HepG2 (cell line): Measurements from ENCODE around the gene DOCK2. TPM values are rescaled to one million over a fixed set of nuclear protein-coding genes. Genes with fewer than 3 reads are reported as not detected.

Source experiments
- ATAC-seq: fragments of 200-7000 bp; cut with Tn5 transposase; 3 replicates; pipeline ENCODE4 v1.9.1; 2020; ENCODE audit warnings: mild to moderate bottlenecking, moderate library complexity
- BruUV-seq: library from RNA; stranded (reverse); fragments of 400-500 nt; replicated peaks from 2 replicates; lab custom pipeline; 2021; lab: Mats Ljungman, UMichigan
- CTCF ChIA-PET: fragments of 300-600 bp; formaldehyde crosslinking; extraction: SDS; loops from one replicate; lab custom pipeline; 2021; ENCODE audit warnings: low total read pairs, inconsistent platforms, low intra/inter-chr PET ratio; lab: Yijun Ruan, JAX
- POLR2A ChIA-PET: fragments of 350-600 bp; sonication (Branson Sonifier 250); formaldehyde crosslinking; loops from one replicate; lab custom pipeline; 2020; ENCODE audit warnings: antibody characterized with exemption, inconsistent platforms; lab: Yijun Ruan, JAX
- DNase-seq: peaks from one replicate; pipeline ENCODE4 v3.0.0-alpha.2; 2015; ENCODE audit warnings: low spot score
- FAIRE-seq: peaks from 3 replicates; lab custom pipeline; 2011; peaks lifted over from hg19 to GRCh38; lab: Jason Lieb, UNC
- H2AFZ ChIP-seq: one replicate; pipeline ENCODE4 v1.6.1; 2011; ENCODE audit warnings: low read length, inconsistent platforms
- H3K27ac ChIP-seq: fragments of 300-600 bp; 3 replicates; pipeline ENCODE4 v1.8.0; 2011; ENCODE audit warnings: mixed run types, mild to moderate bottlenecking, mixed read lengths, low read length, inconsistent platforms; ENCODE audit not compliant: insufficient read depth; ENCODE audit errors: extremely low read length
- H3K27me3 ChIP-seq, 2 experiments: fragments of 200-600 bp in 1 of 2; 2 replicates in 1 of 2; 3 replicates in 1 of 2; pipeline versions ENCODE4 v1.6.0 to v1.8.0; 2011; ENCODE audit warnings: low read length in 2 of 2, mild to moderate bottlenecking in 2 of 2, moderate library complexity in 2 of 2, inconsistent platforms in 1 of 2; ENCODE audit not compliant: insufficient read depth in 2 of 2, control insufficient read depth in 1 of 2
- H3K36me3 ChIP-seq, 2 experiments: fragments of 200-600 bp in 1 of 2; replicated peaks in 1 of 2; 2 replicates in 1 of 2; 3 replicates in 1 of 2; pipeline versions ENCODE4 v1.5.1 to v1.8.0; 2011; ENCODE audit warnings: low read length in 2 of 2, inconsistent platforms in 1 of 2; ENCODE audit not compliant: insufficient read depth in 2 of 2, control insufficient read depth in 1 of 2
- H3K4me1 ChIP-seq: 2 replicates; pipeline ENCODE4 v1.5.1; 2012; ENCODE audit warnings: low read length, inconsistent platforms; ENCODE audit not compliant: insufficient read depth
- H3K4me2 ChIP-seq: 2 replicates; pipeline ENCODE4 v1.6.0; 2011; ENCODE audit warnings: low read depth, low read length, inconsistent platforms
- H3K4me3 ChIP-seq, 3 experiments: fragments of 200-600 bp in 1 of 3; sonication (generic), shearing (Covaris generic) in 1 of 3; replicated peaks in 1 of 3; 2 replicates each; pipeline ENCODE4 v1.5.1; 2011 to 2016; ENCODE audit warnings: low read length in 3 of 3, inconsistent platforms in 2 of 3, low read depth in 2 of 3, mild to moderate bottlenecking in 2 of 3, control low read depth in 1 of 3, mixed read lengths in 1 of 3; ENCODE audit not compliant: insufficient read depth in 1 of 3
- H3K79me2 ChIP-seq: one replicate; pipeline ENCODE4 v1.6.1; 2011; ENCODE audit warnings: low read length, inconsistent platforms; ENCODE audit not compliant: insufficient read depth
- H3K9ac ChIP-seq: 2 replicates; pipeline ENCODE4 v1.6.0; 2011; ENCODE audit warnings: mild to moderate bottlenecking, low read depth, low read length, inconsistent platforms; ENCODE audit not compliant: insufficient read depth
- H3K9me3 ChIP-seq: 2 replicates; pipeline ENCODE4 v1.5.1; 2012; ENCODE audit warnings: mild to moderate bottlenecking, low read length
- H4K20me1 ChIP-seq: 2 replicates; pipeline ENCODE4 v1.6.0; 2011; ENCODE audit warnings: inconsistent platforms, mild to moderate bottlenecking, low read length, moderate library complexity; ENCODE audit not compliant: insufficient read depth
- ATF1 ChIP-seq: IDR thresholded peaks from 2 replicates; pipeline ENCODE4 v1.6.1; 2016; ENCODE audit warnings: mild to moderate bottlenecking, control low read depth
- DPF2 ChIP-seq: sonication (generic); formaldehyde crosslinking; IDR thresholded peaks from 2 replicates; pipeline ENCODE4 v1.4.0; 2020; ENCODE audit warnings: mild to moderate bottlenecking, low read depth, missing genetic modification reagents, borderline replicate concordance
- ESRRA ChIP-seq: sonication (generic); formaldehyde crosslinking; IDR thresholded peaks from 2 replicates; pipeline ENCODE4 v1.5.1; 2020; ENCODE audit warnings: mild to moderate bottlenecking, low read depth, missing genetic modification reagents
- GATAD2A ChIP-seq: IDR thresholded peaks from 2 replicates; pipeline ENCODE4 v1.6.1; 2016
- JUN ChIP-seq: sonication (generic); formaldehyde crosslinking; IDR thresholded peaks from 2 replicates; pipeline ENCODE4 v1.4.0; 2020; ENCODE audit warnings: mild to moderate bottlenecking, missing genetic modification reagents
- MTA1 ChIP-seq: sonication (generic); formaldehyde crosslinking; IDR thresholded peaks from 2 replicates; pipeline ENCODE4 v1.4.0; 2020; ENCODE audit warnings: missing genetic modification reagents, mild to moderate bottlenecking, borderline replicate concordance
- POLR2A ChIP-seq, 2 experiments: IDR thresholded peaks; 2 replicates each; pipeline ENCODE4 v1.6.1; 2011; ENCODE audit warnings: low read depth in 2 of 2, low read length in 2 of 2, mild to moderate bottlenecking in 1 of 2, moderate library complexity in 1 of 2; ENCODE audit not compliant: insufficient read depth in 1 of 2
- POLR2AphosphoS5 ChIP-seq: IDR thresholded peaks from 2 replicates; pipeline ENCODE4 v1.6.1; 2012; ENCODE audit warnings: low read depth, low read length
- STAG1 ChIP-seq: sonication (generic); formaldehyde crosslinking; IDR thresholded peaks from 2 replicates; pipeline ENCODE4 v1.4.0; 2020; ENCODE audit warnings: missing genetic modification reagents
- ZNF143 ChIP-seq: sonication (generic); formaldehyde crosslinking; IDR thresholded peaks from 2 replicates; pipeline ENCODE4 v1.4.0; 2020; ENCODE audit warnings: missing genetic modification reagents
- ZNF225 ChIP-seq: sonication (generic); formaldehyde crosslinking; IDR thresholded peaks from 2 replicates; pipeline ENCODE4 v1.4.0; 2020; ENCODE audit warnings: mild to moderate bottlenecking, missing genetic modification reagents
- ZNF570 ChIP-seq: sonication (generic); formaldehyde crosslinking; IDR thresholded peaks from 2 replicates; pipeline ENCODE4 v1.4.0; 2020; ENCODE audit warnings: mild to moderate bottlenecking, missing genetic modification reagents, borderline replicate concordance
- ZNF737 ChIP-seq: sonication (generic); formaldehyde crosslinking; IDR thresholded peaks from 2 replicates; pipeline ENCODE4 v1.5.0; 2020; ENCODE audit warnings: missing genetic modification reagents, mild to moderate bottlenecking, borderline replicate concordance
- ZNF780A ChIP-seq: sonication (generic); formaldehyde crosslinking; IDR thresholded peaks from 2 replicates; pipeline ENCODE4 v1.8.0; 2022; ENCODE audit warnings: mild to moderate bottlenecking, missing genetic modification reagents, moderate library complexity
- ZNF850 ChIP-seq: sonication (generic); formaldehyde crosslinking; conservative IDR thresholded peaks from 2 replicates; pipeline ENCODE4 v1.9.0; 2021; ENCODE audit warnings: mild to moderate bottlenecking, missing genetic modification reagents
- WGBS: methylation state at CpG from one replicate; pipeline ENCODE4 v1.1.6; 2017; ENCODE audit warnings: low lambda C conversion rate; 5-methylcytosine and 5-hydroxymethylcytosine counted together
- in situ Hi-C: cut with HindIII; loops from 2 replicates; pipeline ENCODE4 v1.10.0; 2017; ENCODE audit warnings: low pct_unique_long_range_greater_than_20kb; ENCODE audit not compliant: extremely low pct_ligation_motif_present
- intact Hi-C: fragments of 100-400 bp; cut with micrococcal nuclease; formaldehyde crosslinking; loops from one replicate; pipeline ENCODE4 v1.10.0; 2022; ENCODE audit not compliant: unreplicated experiment
- polyA plus RNA-seq, 8 experiments: library from polyadenylated mRNA; depleted of rRNA in 3 of 8; stranded (reverse) in 7 of 8; unstranded in 1 of 8; fragments of >200 nt; fragmentation: Illumina TruSeq in 4 of 8; extraction: Trizol in 4 of 8; gene quantifications; 2 replicates each; pipeline versions ENCODE4 v1.2.1 to v1.2.3, GENCODE V29; 2011 to 2016; ENCODE audit warnings: low read depth in 4 of 8, missing spikeins in 1 of 8, mixed read lengths in 1 of 8; ENCODE audit not compliant: insufficient read depth in 1 of 8
- total RNA-seq, 5 experiments: library from RNA; depleted of rRNA; stranded (reverse); fragments of >200 nt; fragmentation: Illumina TruSeq; extraction: Trizol; gene quantifications; 2 replicates each; pipeline ENCODE4 v1.2.3, GENCODE V29; 2016; ENCODE audit warnings: low read depth in 1 of 5
- TF ChIP-seq, protein P1 (sequence below): sonication (generic); formaldehyde crosslinking; IDR thresholded peaks from 2 replicates; pipeline ENCODE4 v1.5.0; 2020; ENCODE audit warnings: missing genetic modification reagents
- TF ChIP-seq, protein P2 (sequence below): IDR thresholded peaks from 2 replicates; pipeline ENCODE4 v1.6.1; 2016; ENCODE audit warnings: low read depth

Gene DOCK2
- total and polyA plus RNA-seq, 2 of the 13 experiments (the other 11 are each of a cell fraction or from before 2014, with no cell fraction given) = not detected

DNA sequence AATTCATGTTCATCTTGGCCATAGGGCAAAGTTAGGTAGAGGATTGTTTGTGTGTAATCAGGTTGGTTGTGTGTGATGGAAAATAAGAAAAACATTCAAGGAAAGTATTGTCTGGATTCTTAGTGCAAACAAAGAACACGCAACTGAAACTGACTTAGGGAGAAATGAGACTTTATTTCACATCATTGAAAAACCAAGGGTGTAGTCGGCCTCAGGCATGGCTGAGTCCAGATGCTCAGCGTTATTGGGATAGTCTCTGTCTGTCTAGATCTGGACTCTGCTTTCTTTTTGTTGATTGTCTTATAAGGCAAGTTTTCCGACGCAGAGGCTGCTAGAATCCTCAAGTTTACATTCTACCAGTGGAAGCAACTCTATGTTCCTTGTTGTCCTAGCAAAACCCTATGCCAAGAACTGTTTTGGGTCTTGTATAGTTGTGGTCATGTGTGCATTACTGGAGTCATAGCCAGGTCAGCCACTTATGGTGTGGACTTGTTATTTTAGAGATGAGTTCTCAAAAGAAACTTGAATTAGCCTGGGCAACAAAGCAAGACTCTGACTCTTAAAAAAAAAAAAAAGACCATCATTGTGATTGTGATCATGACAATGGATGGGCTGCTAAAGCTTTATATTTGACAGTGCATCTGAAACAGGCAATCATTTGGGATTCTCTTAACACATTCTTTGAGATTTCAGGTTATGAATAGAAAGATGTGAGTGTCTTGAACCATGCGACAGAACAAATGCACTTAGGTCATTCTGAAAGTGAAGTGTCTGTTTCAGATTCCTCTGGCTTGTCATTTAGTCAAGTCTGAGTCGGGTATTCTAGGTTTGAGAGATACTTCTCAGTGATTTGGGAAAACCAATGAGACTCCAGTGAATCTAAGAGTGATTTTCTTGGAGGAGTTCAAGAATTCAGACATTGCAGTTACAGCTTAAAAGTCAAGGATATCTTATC lies 82.6 kb downstream of the DOCK2 start:
- BruUV-seq = no TSS peak
- no peaks in the 10 kb centered on the region for H3K36me3 ChIP-seq
- no peaks in the 10 kb centered on the region for H3K79me2 ChIP-seq
- TF ChIP-seq GATAD2A (CRISPR knock-in tag) (no peak), JUN (CRISPR knock-in tag) (no peak), DPF2 (CRISPR knock-in tag) (no peak), ZNF780A (CRISPR knock-in tag) (no peak), ZNF737 (CRISPR knock-in tag) (no peak), ZNF143 (CRISPR knock-in tag) (no peak), POLR2AphosphoS5 (no peak), STAG1 (CRISPR knock-in tag) (no peak), ATF1 (CRISPR knock-in tag) (no peak), ZNF225 (CRISPR knock-in tag) (no peak), POLR2A (IDR thresholded peaks at IDR 0.05; ENCODE audit: insufficient read depth in 1 of 2, low read depth in 2 of 2, low read length in 2 of 2) (no peak), MTA1 (CRISPR knock-in tag) (no peak), ZNF850 (CRISPR knock-in tag) (no peak), ESRRA (CRISPR knock-in tag) (no peak), ZNF570 (no peak)
- TF ChIP-seq, protein P1, sequence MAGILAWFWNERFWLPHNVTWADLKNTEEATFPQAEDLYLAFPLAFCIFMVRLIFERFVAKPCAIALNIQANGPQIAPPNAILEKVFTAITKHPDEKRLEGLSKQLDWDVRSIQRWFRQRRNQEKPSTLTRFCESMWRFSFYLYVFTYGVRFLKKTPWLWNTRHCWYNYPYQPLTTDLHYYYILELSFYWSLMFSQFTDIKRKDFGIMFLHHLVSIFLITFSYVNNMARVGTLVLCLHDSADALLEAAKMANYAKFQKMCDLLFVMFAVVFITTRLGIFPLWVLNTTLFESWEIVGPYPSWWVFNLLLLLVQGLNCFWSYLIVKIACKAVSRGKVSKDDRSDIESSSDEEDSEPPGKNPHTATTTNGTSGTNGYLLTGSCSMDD (CRISPR knock-in tag) = no peak
- TF ChIP-seq, protein P2, sequence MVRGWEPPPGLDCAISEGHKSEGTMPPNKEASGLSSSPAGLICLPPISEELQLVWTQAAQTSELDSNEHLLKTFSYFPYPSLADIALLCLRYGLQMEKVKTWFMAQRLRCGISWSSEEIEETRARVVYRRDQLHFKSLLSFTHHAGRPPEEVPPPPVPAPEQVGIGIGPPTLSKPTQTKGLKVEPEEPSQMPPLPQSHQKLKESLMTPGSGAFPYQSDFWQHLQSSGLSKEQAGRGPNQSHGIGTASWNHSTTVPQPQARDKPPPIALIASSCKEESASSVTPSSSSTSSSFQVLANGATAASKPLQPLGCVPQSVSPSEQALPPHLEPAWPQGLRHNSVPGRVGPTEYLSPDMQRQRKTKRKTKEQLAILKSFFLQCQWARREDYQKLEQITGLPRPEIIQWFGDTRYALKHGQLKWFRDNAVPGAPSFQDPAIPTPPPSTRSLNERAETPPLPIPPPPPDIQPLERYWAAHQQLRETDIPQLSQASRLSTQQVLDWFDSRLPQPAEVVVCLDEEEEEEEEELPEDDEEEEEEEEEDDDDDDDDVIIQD (CRISPR knock-in tag) = no peak
- TF ChIP-seq, all 625 proteins: peak for 0
- DNase-seq = no peak
- no peak overlapping the region for H3K27ac ChIP-seq
- CTCF ChIA-PET = no interaction called here
- no peak for ATAC-seq
- FAIRE-seq = no peak
- H3K4me2 ChIP-seq = no peak overlapping the region
- H3K4me3 ChIP-seq = no peak overlapping the region
- no peaks in the 10 kb centered on the region for H4K20me1 ChIP-seq
- no peak overlapping the region for H3K9ac ChIP-seq
- H3K9me3 ChIP-seq = no peaks in the 10 kb centered on the region
- POLR2A ChIA-PET = no interaction called here
- 6% methylated on average over 7 of the region's 7 CpGs for WGBS
- H2AFZ ChIP-seq = no peak overlapping the region
- no peaks in the 10 kb centered on the region for H3K4me1 ChIP-seq
- no peaks in the 10 kb centered on the region for H3K27me3 ChIP-seq
- in situ Hi-C loops = no loop called here
- intact Hi-C loops = no loop called here
